Parathyroid adenoma (tissue), 2 donors: ENCODE measurements around the gene LXN.

Source experiments
- H2AFZ ChIP-seq: fragments of 300-600 bp; sonication (generic); one replicate; pipeline ENCODE4 v1.7.0; 2017; ENCODE audit warnings: antibody characterized with exemption, mild to moderate bottlenecking
- H3K27ac ChIP-seq: fragments of 300-600 bp; sonication (generic); one replicate; pipeline ENCODE4 v1.7.0; 2017
- H3K27me3 ChIP-seq: fragments of 300-600 bp; sonication (generic); one replicate; pipeline ENCODE4 v1.7.0; 2017; ENCODE audit warnings: low read length; ENCODE audit not compliant: control insufficient read depth, insufficient read depth
- H3K36me3 ChIP-seq: fragments of 300-600 bp; sonication (generic); one replicate; pipeline ENCODE4 v1.7.0; 2017; ENCODE audit warnings: low read length; ENCODE audit not compliant: control insufficient read depth, insufficient read depth
- H3K4me1 ChIP-seq: fragments of 300-600 bp; sonication (generic); one replicate; pipeline ENCODE4 v1.7.0; 2017; ENCODE audit warnings: control low read depth
- H3K4me2 ChIP-seq: fragments of 300-600 bp; sonication (generic); one replicate; pipeline ENCODE4 v1.7.0; 2017; ENCODE audit warnings: low read length
- H3K4me3 ChIP-seq: fragments of 300-600 bp; sonication (generic); one replicate; pipeline ENCODE4 v1.7.0; 2017; ENCODE audit warnings: low read depth, low read length
- H3K79me2 ChIP-seq: fragments of 300-600 bp; sonication (generic); one replicate; pipeline ENCODE4 v1.7.0; 2017; ENCODE audit warnings: control low read depth
- H3K9ac ChIP-seq: fragments of 300-600 bp; sonication (generic); one replicate; pipeline ENCODE4 v1.7.0; 2017; ENCODE audit warnings: mild to moderate bottlenecking
- H3K9me3 ChIP-seq: fragments of 300-600 bp; sonication (generic); one replicate; pipeline ENCODE4 v1.7.0; 2017; ENCODE audit warnings: low read length; ENCODE audit not compliant: control insufficient read depth
- TF ChIP-seq, protein P1 (sequence below): fragments of 300-600 bp; sonication (generic); IDR thresholded peaks from one replicate; pipeline ENCODE4 v1.7.0; 2017; ENCODE audit warnings: antibody characterized with exemption, mild to moderate bottlenecking
- donor health status: primary hyperparathyroidism.

LXN gene, protein sequence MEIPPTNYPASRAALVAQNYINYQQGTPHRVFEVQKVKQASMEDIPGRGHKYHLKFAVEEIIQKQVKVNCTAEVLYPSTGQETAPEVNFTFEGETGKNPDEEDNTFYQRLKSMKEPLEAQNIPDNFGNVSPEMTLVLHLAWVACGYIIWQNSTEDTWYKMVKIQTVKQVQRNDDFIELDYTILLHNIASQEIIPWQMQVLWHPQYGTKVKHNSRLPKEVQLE

DNA sequence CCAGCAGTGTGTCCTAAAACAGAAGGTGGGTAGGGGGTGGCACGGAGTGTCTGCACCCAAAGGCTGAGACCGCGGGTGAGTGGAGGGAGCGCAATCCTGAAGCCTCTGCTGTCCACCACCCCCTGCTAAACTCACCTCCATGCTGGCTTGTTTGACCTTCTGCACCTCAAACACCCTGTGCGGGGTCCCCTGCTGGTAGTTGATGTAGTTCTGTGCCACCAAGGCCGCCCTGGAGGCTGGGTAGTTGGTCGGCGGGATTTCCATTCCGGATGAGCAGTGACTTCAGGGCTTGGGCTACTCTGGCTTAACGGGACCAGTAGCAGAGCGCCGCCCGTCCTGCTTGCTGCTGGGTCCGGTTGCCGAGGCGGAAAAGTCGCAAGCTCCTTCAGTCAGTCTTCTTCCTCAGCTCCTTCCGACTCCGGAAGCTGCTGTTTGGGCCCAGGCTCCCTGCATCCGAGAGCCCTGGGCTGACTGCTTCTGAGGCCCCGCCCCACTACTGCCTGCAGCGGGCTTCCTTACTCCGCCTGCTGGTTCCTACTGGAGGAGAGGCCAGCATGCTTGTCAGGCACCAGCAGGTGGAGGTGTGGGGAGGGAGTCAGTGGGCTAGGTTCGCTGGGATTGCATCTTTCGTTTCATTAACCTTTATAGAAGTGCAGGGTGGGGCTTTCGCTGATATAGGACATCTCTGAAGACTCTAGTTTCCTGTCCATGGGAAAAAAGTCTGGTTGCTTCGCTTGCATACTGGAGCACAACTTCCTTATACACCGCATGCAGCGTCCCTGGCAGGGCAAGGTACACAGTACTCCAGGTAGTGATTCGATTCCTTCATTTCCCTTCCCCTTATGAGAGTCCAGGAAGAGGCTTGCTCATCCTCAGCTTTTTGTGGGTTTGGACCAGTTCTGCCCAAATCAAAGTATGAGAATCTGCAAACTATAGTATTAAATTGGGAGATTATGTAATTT is at the start of gene LXN:
Gene LXN, minus strand, starts transcription at position 434 of the 962 bp plus-strand sequence. Its CDS starts 170 bp downstream, at position 264.
- Histone ChIP-seq H3K4me3 (peak within 1 kb of the TSS; percentile 58), H3K27ac (peak within 1 kb of the TSS; percentile 62), H3K36me3 (no peaks in the 10 kb centered on the region), H3K79me2 (no peaks in the 10 kb centered on the region), H3K9me3 (no peaks in the 10 kb centered on the region), H3K4me2 (peak within 1 kb of the TSS; percentile 65), H3K4me1 (peaks cover 5% of the 10 kb centered on the region), H3K9ac (no peak within 1 kb of the TSS), H3K27me3 (no peaks in the 10 kb centered on the region), H2AFZ (peak within 1 kb of the TSS; percentile 89)
- TF ChIP-seq, protein P1, sequence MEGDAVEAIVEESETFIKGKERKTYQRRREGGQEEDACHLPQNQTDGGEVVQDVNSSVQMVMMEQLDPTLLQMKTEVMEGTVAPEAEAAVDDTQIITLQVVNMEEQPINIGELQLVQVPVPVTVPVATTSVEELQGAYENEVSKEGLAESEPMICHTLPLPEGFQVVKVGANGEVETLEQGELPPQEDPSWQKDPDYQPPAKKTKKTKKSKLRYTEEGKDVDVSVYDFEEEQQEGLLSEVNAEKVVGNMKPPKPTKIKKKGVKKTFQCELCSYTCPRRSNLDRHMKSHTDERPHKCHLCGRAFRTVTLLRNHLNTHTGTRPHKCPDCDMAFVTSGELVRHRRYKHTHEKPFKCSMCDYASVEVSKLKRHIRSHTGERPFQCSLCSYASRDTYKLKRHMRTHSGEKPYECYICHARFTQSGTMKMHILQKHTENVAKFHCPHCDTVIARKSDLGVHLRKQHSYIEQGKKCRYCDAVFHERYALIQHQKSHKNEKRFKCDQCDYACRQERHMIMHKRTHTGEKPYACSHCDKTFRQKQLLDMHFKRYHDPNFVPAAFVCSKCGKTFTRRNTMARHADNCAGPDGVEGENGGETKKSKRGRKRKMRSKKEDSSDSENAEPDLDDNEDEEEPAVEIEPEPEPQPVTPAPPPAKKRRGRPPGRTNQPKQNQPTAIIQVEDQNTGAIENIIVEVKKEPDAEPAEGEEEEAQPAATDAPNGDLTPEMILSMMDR: peak; percentile 79

DNA sequence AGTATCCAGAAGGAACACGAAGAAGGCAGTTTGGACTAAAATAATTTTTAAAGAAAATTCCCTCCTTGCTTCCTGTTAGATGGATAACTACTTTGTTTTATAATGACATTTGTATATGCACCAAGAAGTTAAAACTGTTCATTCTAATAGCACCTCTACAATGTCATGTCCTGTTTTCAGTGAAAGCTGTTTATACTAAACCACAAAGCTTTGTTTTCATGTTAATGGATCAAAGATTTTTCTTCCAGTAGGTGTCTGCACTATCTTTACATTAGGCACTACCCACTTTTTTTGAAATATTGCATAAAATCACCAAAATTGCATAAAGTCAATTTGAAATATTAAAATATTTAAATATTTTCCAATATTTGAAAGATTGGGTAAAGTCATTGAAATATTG is 49.7 kb upstream of the LXN start:
- no peaks in the 10 kb centered on the region for H3K4me1 ChIP-seq
- no peak overlapping the region for H3K4me2 ChIP-seq
- H3K9ac ChIP-seq: no peak overlapping the region
- no peak overlapping the region for H2AFZ ChIP-seq
- no peak overlapping the region for H3K27ac ChIP-seq
- H3K27me3 ChIP-seq: no peaks in the 10 kb centered on the region
- H3K79me2 ChIP-seq: no peaks in the 10 kb centered on the region
- H3K9me3 ChIP-seq: no peaks in the 10 kb centered on the region
- no peak overlapping the region for H3K4me3 ChIP-seq
- no peaks in the 10 kb centered on the region for H3K36me3 ChIP-seq
- TF ChIP-seq, protein P1: no peak

DNA sequence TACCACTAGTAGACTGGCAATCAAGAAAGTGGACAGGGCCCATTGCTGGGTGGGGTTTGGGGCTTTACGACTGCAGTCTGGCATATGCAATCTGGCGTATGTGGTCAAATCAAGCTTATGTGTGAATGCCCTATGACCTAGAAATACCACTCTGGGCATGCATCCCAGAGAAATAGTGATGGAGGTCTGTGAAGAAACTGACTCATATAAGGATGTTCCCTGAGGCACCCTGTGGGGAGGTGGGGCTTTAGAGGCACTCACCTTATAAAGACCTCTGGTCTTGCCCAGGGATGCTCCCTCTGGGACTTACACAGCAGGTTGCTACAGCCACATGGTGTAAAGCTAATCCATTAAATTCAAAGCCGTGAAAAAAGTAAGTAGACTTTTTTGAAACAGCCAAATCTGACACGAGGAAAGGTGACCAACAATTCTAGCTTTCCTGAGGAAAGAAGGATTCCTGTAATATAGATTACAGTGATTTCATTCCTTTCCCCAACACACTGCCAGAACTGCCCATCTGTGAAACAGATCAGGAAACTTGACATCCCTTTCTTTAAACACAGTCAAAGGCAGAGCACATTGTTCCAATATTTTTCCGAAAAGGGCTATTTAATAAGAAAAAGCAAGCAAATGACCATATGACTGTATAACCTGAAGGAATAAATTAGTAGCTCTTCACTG is 46.2 kb upstream of the LXN start:
- no peaks in the 10 kb centered on the region for H3K36me3 ChIP-seq
- TF ChIP-seq, protein P1: no peak
- no peak overlapping the region for H3K4me3 ChIP-seq
- H3K27ac ChIP-seq: no peak overlapping the region
- H3K4me1 ChIP-seq: no peaks in the 10 kb centered on the region
- no peaks in the 10 kb centered on the region for H3K79me2 ChIP-seq
- no peak overlapping the region for H3K4me2 ChIP-seq
- no peaks in the 10 kb centered on the region for H3K9me3 ChIP-seq
- no peak overlapping the region for H2AFZ ChIP-seq
- no peaks in the 10 kb centered on the region for H3K27me3 ChIP-seq
- no peak overlapping the region for H3K9ac ChIP-seq

DNA sequence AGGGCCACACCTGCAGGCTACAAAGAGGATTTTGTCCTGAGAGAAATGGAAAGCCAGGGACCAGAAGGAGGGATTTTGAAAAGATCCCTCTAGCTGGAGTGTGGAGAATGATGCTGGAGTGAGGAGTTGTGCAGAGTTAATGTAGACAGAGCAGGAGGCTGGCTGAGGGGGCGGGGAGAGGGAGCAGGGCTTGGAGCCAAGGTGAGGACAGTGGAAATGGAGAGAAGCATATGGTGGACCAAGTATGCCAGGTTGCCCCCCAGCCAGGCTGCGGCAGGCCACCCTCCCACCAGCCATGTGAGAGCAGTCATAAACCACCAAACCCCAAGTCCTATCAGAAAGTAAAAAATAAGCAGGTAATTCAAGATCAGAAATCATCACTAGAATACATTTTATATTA is 45.1 kb upstream of the LXN start:
- no peaks in the 10 kb centered on the region for H3K4me1 ChIP-seq
- no peaks in the 10 kb centered on the region for H3K9me3 ChIP-seq
- no peak overlapping the region for H3K9ac ChIP-seq
- no peak overlapping the region for H2AFZ ChIP-seq
- TF ChIP-seq, protein P1: no peak
- H3K4me2 ChIP-seq: no peak overlapping the region
- H3K36me3 ChIP-seq: no peaks in the 10 kb centered on the region
- no peak overlapping the region for H3K27ac ChIP-seq
- no peaks in the 10 kb centered on the region for H3K27me3 ChIP-seq
- H3K79me2 ChIP-seq: no peaks in the 10 kb centered on the region
- H3K4me3 ChIP-seq: no peak overlapping the region
